Globus pallidus (tissue), 1 donor: Measurements from ENCODE around the gene REEP3.

ENCODE experiments used
- DNase-seq: peaks from one replicate; pipeline ENCODE4 v3.0.0-alpha.2; 2015; ENCODE audit warnings: low spot score

The REEP3 gene

GRCh38 chr10:63588436-63589167 lies 67.4 kb downstream of the REEP3 start:
- no peak for DNase-seq

GRCh38 chr10:63591600-63592379 lies 70.6 kb downstream of the REEP3 start:
- no peak for DNase-seq

- DNase-seq, result no peak
These were observed 72.4 kb downstream of the REEP3 start for GRCh38 chr10:63593576-63593975.

GRCh38 chr10:63595072-63595471 lies 73.9 kb downstream of the REEP3 start:
- DNase-seq, result no peak

GRCh38 chr10:63596924-63597323 lies 75.7 kb downstream of the REEP3 start:
- no peak for DNase-seq

- no peak for DNase-seq
These were observed 79.3 kb downstream of the REEP3 start for GRCh38 chr10:63600540-63600939.

- DNase-seq, result no peak
These were observed 82.7 kb downstream of the REEP3 start for GRCh38 chr10:63603709-63604445.

- peak; percentile 79 for DNase-seq
These were observed 84.2 kb downstream of the REEP3 start for GRCh38 chr10:63605197-63605967.

- no peak for DNase-seq
These were observed 87.3 kb downstream of the REEP3 start for GRCh38 chr10:63608511-63608910.

- no peak for DNase-seq
These were observed 89.9 kb downstream of the REEP3 start for GRCh38 chr10:63611078-63611477.

GRCh38 chr10:63614371-63614891 lies 93.2 kb downstream of the REEP3 start:
- DNase-seq, result peak; percentile 48

GRCh38 chr10:63618552-63618951 lies 97.4 kb downstream of the REEP3 start:
- DNase-seq, result no peak

- DNase-seq, result no peak
These were observed 98.2 kb downstream of the REEP3 start for GRCh38 chr10:63619426-63619825.

GRCh38 chr10:63622097-63622496 lies 100.9 kb downstream of the REEP3 start:
- DNase-seq, result no peak

- DNase-seq, result no peak
These were observed 103.5 kb downstream of the REEP3 start for GRCh38 chr10:63624701-63625100.

- DNase-seq, result no peak
These were observed 106.2 kb downstream of the REEP3 start for GRCh38 chr10:63627396-63627795.

- DNase-seq, result no peak
These were observed 106.7 kb downstream of the REEP3 start for GRCh38 chr10:63627881-63628296.

- peak; percentile 84 for DNase-seq
These were observed 107.5 kb downstream of the REEP3 start for GRCh38 chr10:63628526-63629362.

- peak; percentile 96 for DNase-seq
These were observed 108.3 kb downstream of the REEP3 start for GRCh38 chr10:63629363-63630084.
